ENCODE results near the gene RCHY1. TPM values are rescaled to one million over a fixed set of nuclear protein-coding genes. Genes with fewer than 3 reads are reported as not detected.

The RCHY1 gene
- total and polyA plus RNA-seq, 2 experiments from 2014 or later, result 42.9 to 46.5 TPM

- H3K4me3 Mint-ChIP-seq, result no peak overlapping the region
- TF ChIP-seq EZH2 (IDR thresholded peaks at IDR 0.05; ENCODE audit: low read depth, unreplicated experiment) (no peak), POLR2AphosphoS5 (IDR thresholded peaks at IDR 0.05; ENCODE audit: low read depth) (no peak), CREB1 (CRISPR knock-in tag; IDR thresholded peaks at IDR 0.05; ENCODE audit: low read depth) (no peak), NANOG (IDR thresholded peaks at IDR 0.05; ENCODE audit: borderline replicate concordance) (no peak), ZNF114 (CRISPR knock-in tag; IDR thresholded peaks at IDR 0.05) (no peak), CTCF (conservative IDR thresholded peaks at IDR 0.05; ENCODE audit: low read depth in 2 of 2) (no peak), EZH2phosphoT487 (IDR thresholded peaks at IDR 0.05; ENCODE audit: unreplicated experiment) (no peak), REST (IDR thresholded peaks at IDR 0.05; ENCODE audit: unreplicated experiment) (no peak), ETS1 (IDR thresholded peaks at IDR 0.05) (no peak), STAT1 (IDR thresholded peaks at IDR 0.05; ENCODE audit: unreplicated experiment) (no peak), ZNF331 (CRISPR knock-in tag; IDR thresholded peaks at IDR 0.05; ENCODE audit: low read depth) (no peak), ZNF462 (CRISPR knock-in tag; IDR thresholded peaks at IDR 0.05) (no peak), JUNB (IDR thresholded peaks at IDR 0.05; ENCODE audit: unreplicated experiment) (no peak)
- Histone ChIP-seq H3K27ac (ENCODE audit: low read depth) (no peak overlapping the region), H3K79me2 (replicated peaks; ENCODE audit: insufficient read depth) (no peaks in the 10 kb centered on the region; the same call in 1 of the 2 replicates), H4K20me1 (replicated peaks; ENCODE audit: insufficient read depth) (no peaks in the 10 kb centered on the region), H3K9me2 (ENCODE audit: insufficient read depth) (no peaks in the 10 kb centered on the region), H3K27me3 (ENCODE audit: insufficient read depth) (no peaks in the 10 kb centered on the region), H3F3A (replicated peaks; ENCODE audit: low read depth) (no peaks in the 10 kb centered on the region), H3K4me1 (ENCODE audit: insufficient read depth) (no peaks in the 10 kb centered on the region), H3K4me3 (no peak overlapping the region), H3K4me2 (no peak overlapping the region), H2AFZ (no peak overlapping the region), H3K36me3 (ENCODE audit: insufficient read depth) (peaks cover 15% of the 10 kb centered on the region; the same call in 1 of the 2 replicates)
- H3K27me3 Mint-ChIP-seq (ENCODE audit: insufficient read depth, low read depth, poor library complexity), result no peaks in the 10 kb centered on the region
- peaks cover 41% of the 10 kb centered on the region for H3K36me3 Mint-ChIP-seq (ENCODE audit: low read depth)
- ATAC-seq (no peak), DNase-seq (ENCODE audit: low spot score) (no peak)
- H3K27ac Mint-ChIP-seq, result no peak overlapping the region
- no peaks in the 10 kb centered on the region for H3K9me3 Mint-ChIP-seq
- no peaks in the 10 kb centered on the region for H3K4me1 Mint-ChIP-seq
Observed at GRCh38 chr4:75525086-75525485, 10.9 kb upstream of the RCHY1 start.
